Measurements from ENCODE around the gene OR2F1.

OR2F1 gene, protein sequence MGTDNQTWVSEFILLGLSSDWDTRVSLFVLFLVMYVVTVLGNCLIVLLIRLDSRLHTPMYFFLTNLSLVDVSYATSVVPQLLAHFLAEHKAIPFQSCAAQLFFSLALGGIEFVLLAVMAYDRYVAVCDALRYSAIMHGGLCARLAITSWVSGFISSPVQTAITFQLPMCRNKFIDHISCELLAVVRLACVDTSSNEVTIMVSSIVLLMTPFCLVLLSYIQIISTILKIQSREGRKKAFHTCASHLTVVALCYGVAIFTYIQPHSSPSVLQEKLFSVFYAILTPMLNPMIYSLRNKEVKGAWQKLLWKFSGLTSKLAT

DNA sequence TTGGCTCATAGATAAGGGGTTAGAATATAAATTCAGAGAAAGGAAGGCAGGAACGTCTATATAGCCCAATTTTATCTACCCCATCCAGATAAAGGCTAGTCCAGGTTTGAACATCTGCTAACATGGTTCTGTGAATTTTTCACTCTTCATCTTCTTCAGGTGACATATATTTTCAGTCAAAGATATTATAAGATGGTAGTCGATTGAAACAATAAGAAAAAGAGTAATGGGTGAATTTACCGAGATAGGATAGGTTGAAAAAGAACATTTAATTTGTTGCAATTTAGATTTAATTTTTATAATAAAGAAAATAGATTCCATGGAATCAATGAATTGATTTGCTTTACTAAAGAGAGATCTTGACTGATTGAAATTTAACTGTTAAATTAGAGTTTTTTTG lies at the start of gene OR2F1:
Gene OR2F1 (plus strand): TSS at position 301 of the 400 bp plus-strand sequence. CDS start 5,127 bp downstream, outside the sequence.
- no peak for DNase-seq (ENCODE audit: low read depth)

DNA sequence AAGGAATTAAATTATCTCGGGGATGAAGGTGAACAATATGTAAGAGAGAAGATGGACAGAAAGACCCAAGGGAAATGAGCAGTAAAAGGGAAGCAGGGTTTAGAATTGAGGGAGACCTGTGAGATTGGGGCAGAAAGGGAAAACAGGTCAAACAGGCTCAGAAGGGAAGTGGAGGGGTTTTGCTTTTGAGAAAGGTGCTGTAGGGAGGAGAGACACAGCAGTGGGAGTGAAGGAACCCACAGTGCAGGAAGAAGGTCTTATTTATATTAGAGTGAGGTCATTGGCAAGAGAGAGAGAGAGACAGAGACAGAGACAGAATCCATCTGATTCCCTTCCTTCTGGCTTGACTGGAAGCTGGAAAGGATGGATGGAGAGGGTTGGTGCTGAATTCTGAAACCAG lies 49.1 kb upstream of the OR2F1 start:
- no peak for DNase-seq (ENCODE audit: low read depth)

DNA sequence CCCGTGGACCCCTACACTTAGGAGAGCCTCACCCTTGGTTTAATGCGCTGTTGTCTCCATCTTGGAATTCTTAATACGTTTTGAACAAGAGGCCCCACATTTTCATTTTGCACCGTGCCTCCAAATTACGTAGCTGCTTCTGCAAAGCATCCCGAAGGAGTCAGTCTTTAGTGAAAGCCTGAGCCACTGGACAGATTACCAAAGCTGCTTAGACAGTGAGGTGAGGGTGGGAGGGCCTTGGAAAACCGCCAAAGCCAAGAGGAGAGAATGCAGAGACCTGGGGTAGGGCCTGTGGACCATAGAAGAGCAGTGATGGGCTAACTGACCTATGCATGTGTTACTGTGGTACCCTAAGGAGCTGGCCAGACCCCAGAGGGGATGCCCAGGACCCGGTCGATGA lies 48.5 kb upstream of the OR2F1 start:
- DNase-seq (ENCODE audit: low read depth) = no peak

DNA sequence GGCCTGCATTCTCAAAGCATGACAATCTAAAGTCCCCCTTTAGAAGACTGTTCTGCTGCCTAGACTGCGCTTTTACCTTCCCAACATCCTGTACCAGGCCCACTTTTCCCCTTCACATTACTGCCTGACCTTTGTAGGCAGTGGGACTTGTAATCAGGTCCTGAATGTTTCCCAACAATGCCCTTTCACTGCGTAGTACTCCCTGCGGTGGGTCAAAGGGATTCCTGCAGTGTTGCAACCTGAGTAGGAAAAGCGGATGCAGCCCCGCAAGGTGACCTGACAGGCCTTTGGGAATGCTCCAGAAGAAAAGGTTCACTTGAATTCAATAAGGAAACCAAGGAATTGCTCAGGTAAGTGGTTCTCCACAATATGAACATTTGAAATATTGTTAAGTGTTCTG lies 47.7 kb upstream of the OR2F1 start:
- DNase-seq (ENCODE audit: low read depth) = no peak

DNA sequence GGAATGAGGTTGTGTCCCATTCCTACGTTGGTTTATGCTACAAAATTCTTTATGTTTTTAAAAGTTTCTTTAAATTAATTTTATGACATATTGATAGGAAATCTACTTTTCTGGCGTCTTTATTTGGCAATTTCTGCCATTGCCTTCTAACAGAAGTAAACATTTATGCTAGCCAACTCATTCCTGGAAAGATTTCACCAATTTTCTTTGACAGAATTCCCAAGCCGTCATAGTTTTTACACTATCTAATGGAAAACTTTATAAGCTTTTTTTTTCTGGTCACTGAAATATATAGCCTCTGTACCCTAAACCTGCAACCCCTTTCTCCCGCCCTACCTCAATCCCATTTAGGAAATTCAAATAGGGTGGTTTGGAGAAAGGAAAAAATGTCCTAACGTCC lies 46.5 kb upstream of the OR2F1 start:
- no peak for DNase-seq (ENCODE audit: low read depth)

DNA sequence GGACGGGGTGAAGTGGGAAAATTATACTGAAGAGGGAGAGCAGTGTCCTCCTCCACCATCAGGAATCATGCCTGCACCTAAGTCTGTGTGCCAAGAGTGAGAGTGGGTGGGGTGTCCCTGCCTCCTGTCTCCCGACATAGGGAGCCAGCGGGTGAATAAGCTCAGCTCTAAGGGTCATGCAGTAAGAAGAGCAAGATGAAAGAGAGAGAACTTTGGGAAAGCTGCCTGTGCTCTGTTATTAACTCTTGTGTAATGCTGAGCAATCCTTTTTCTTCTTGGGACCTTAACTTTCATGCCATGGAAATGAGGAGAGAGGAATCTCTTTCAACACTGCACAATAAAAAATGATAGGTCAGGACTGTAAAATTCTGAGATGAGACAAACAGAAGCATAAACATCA lies 44.8 kb upstream of the OR2F1 start:
- no peak for DNase-seq (ENCODE audit: low read depth)

DNA sequence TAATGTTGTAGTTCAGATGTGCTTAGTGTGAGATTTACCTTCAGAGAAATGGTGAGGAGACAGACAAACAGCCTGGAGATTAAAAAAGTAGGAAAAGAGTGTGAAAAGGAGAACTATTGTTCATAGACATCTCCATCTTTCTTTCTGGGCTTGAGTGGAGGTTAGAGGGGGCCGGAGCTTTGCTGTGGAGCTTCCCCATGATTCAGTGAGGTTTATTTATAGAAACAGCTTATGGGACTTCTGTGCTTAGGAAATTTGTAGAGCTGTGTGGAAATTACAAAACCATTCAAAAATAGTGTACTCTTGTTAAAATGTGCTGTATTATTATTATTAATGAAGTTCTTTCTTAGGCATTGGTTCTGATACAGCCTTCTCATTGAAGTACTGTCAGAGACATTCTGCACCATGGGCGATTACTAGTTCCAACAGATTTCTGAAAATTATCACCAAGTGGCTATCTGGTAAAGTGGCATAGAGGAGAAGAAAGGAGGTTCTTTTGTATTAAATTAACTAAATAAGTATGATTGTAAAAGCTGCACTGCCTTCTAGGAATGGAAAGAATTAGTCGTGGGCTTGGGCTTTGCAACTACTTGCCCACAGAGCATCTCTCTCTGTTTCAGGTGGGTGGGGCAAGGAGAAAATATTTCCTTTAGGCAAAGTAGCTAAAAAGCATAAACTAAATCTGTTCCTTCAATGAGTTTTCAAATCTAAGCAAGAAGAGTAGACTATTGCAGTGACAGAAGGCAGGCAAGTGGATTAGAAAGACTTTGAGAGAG lies 44.0 kb upstream of the OR2F1 start:
- no peak for DNase-seq (ENCODE audit: low read depth)

DNA sequence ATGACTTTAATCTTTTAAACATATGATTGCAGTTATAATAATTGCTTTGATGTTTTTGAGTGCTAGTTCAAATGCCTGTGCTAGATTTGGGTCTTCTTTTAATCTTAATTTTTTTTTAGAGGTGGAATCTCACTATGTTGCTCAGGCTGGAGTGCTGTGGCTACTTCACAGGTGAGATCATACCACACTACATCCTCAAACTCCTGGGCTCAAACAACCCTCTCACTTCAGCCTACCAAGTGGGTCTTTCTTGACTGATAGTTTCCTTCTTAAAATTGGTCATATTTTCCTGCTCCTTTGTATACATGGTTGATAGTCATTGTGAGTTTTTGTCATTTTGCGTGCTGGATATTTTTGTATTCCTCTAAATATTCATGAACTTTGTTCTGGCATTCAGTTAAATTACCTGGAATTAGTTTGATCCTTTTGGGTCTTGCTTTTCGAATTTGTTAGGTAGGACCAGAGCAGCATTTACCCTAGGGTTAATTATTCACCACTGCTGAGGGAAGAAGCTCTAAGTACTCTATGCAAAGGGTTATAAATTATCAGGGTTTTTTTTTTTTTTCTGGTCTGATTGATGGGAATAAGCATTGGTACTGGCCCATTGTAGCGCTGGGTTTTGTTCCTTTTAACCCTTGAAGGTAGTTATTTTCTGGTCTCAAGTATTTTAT lies 40.6 kb upstream of the OR2F1 start:
- no peak for DNase-seq (ENCODE audit: low read depth)

DNA sequence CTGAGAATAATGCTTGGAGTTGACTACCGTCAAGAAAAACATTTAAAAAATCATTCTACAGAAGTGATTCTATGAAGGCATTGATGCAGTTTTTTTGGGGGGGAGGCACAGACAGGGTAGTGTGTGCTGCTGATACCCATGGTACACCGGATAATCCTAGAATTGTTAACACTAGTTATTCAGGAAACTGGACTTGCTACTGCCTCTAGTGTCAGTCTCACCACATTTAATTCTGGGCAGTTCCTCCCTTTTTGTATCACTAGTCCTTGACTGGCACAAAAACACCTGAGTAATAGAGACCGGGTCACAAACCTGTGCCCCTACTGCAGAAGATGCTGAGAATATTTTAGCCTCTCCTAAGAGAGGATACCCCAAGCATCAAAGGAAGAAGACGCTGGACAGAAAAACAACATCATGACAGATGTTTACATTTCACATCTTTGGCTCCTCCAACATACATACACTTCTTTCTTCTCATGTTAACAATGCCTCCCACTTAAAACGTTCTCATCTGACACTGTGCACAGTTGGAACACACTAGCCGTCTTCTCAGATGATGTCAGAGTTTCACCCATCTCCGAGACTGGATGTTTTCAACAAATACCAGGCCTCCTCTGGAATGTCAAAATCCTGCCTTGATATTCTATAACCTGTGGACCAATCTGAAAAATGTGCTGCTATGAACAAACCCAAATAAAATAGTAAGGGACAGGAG lies 39.5 kb upstream of the OR2F1 start:
- DNase-seq (ENCODE audit: low read depth) = no peak

DNA sequence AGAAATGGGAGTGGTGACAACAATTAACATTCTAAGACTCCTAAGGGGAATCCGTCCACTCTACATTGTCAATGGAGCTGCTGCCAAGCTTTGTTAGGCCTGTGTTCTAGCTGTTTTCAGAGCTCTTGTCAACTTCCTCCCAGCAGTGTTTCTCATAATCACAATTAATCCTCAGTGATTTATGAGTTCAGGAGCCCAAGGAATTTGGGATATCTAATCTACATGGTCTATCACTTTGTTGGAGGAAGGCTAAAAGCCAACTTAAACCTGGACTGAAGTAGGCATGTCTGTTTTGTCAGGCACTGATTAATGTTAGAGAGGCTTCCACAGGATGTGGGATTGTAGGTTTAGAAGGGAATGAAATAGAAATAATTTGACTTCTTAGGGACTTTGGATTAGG lies 29.8 kb upstream of the OR2F1 start:
- DNase-seq (ENCODE audit: low read depth) = no peak

DNA sequence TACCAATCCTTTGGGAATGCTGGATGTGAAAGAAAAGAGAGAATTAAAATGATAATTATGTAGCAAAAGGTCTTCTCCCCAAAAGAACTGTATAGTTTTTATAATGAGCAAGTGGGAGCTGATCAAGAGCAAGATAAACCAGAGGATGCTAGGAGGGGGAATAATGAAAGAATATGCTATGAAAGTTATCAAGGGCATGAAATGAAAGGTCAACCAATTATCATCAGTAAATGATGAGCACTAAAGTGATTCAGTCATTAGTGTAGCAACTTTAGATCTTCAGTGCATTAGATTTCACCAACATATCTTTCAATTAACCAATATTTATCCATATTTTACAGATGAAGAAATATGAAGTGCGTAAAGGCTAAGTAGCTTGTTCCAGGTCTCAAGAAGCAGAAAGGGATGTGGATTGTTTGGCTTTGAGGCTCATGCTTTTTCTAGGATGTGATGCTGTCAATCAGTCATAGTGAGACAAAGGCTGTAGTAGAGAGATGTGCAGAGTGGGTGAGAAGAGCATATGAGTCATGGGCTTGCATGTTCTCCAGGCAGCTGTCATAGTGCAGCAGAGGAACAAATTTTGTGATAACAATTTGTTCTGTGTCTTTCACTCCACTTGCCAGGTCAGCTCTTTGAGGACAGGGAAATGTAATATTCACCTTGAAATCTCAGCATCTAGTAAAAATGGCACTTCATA lies 25.3 kb upstream of the OR2F1 start:
- no peak for DNase-seq (ENCODE audit: low read depth)

DNA sequence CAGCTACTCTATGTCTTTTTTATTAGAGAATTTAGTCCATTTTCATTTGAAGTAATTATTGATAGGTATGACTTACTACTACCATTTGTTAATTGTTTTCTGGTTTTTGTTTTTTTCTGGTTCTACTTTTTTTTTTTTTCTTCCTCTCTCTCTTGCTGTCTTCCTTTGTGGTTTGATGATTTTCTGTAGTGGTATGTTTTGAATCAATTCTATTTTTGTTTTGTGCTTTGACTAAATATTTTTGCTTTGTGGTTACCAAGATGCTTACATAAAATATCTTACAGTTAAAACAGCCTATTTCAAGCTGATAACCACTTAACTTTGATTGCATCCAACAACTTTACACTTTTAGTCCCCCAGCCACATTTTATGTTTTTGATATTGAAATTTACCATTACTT lies 22.9 kb upstream of the OR2F1 start:
- no peak for DNase-seq (ENCODE audit: low read depth)

DNA sequence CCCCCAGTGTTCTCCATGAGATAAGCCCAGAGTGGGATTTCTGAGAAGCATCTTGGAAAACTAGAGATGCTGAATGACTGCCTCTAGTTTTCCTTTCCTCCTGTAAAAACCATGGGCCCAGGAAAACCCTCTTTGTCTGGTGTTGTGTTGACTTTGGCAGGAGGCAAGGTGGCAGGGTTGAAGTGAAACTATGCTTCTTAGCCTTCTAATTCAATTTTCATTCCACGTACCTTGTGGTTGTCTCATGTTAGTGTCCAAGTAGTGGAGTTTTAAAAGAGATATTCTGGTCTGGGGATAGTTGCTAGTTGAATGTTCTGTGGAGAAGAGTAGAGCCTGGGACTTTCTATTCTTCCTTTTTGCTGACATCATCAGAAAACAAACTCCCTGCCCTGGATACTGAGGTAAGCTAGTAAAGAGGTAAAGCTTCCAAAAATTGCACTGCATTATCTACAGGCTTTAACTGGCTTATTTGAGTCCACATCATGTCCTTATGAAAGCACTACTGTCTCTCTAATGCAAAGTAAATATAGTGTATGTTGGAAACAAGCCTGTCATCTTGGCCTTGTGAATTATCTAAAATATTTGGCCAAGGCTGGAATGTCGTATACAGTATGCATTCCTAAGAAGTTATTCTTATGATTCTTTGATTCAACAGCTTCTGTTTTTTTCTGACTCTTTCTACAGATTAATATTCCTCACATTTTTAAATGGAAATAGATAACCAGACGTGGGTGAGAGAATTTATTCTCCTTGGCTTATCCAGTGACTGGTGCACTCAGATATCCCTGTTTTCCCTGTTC lies 19.9 kb upstream of the OR2F1 start, which contains the start of gene OR2F2:
Gene OR2F2 (plus strand): TSS at position 708 of the 800 bp plus-strand sequence. CDS start 0 bp downstream, at position 708.
- DNase-seq (ENCODE audit: low read depth) = no peak

DNA sequence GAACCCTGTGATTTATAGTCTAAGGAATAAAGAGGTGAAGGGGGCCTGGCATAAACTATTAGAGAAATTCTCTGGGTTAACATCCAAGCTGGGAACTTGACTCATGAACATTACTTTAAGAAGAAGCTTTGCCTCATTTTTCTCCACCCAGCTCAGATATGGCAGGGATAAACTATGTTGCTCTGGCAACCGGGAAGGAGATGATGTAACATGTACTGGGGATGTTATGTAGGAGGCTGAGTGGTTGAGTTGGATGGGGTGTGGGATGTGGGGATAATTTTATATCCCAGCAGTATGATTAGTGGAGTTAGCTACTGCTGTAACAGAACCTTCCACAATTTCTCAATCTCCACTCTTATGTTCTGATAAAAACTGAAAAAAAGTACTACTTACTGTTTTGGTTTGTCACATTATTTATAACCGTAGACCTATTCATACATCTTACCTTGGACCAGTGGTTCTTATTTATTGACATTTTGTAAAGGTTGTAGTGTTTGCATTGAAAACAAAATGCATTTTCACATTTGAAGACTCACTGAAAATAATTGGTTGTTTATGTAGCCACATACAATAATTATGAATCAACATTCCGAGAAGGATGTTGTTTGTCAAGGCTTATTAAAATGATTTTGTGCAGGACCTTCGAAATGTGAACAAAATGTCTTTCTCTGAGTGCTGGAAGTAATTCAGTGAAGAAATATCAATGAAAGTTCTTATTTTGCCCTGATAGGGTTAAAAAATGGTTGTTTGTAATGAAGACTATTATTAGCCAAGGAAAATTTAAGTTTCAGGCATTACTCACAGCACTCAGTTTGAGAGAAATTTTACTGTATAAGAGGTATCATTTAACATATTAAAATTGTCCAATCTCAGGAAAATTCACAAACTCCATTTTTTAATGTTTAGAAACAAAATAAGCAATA lies 18.3 kb upstream of the OR2F1 start:
- DNase-seq (ENCODE audit: low read depth) = no peak

DNA sequence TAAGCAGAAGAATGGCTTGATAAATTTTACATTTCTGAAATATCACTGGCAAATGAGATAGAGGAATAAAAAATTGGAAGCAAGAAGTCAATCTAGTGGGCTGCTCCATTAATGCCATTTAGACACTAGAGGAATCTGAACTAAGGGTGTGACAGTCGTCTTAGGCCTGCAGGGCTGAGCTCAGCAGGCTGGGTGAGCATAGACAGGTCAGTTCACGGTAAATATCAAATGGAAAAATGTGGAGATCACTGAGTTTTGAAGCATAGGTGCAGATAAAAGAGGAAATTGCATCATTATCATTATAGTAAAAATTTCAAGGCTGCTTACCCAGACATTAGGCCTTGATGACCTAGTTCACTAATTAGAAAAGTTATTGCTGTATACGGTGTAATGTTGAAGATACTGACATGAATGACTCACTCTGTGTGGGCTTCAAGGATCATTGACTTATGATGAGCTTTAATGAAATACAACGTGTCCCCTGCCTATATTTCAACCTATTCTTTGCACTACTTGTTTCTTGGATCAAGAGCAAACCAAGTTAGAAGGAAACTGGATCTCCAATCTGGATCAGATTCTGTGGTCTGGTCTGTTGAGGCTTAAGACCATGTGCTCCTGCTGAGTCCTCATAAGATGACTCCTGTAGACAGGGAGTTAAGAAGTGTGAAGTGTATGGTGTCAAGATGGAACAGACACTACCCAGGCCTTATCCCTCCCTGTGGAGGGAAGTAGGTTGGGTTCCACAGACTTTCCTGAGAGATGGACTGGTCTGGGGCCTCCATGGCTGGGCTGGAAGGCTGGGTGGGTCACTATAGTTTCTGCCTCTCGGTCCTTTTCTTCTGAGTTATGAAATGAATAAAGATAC lies 16.0 kb upstream of the OR2F1 start:
- no peak for DNase-seq (ENCODE audit: low read depth)

DNA sequence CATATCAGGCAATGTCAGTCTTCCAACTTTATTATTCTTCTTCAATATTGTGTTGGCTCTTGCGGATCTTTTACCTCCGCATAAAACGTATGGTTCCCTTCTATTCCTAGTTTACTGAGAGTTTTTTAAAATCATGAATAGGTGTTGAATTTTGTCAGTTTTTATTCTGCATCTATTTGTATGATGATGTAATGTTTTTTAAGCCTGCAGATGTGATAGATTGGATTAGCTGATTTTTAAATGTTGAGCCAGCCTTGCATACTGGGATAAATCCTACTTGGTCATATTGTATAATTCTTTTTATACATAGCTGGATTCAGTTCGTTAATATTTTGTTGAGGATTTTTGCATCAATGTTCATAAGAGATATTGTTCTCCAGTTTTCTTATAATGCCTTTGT lies 9.2 kb upstream of the OR2F1 start:
- no peak for DNase-seq (ENCODE audit: low read depth)

DNA sequence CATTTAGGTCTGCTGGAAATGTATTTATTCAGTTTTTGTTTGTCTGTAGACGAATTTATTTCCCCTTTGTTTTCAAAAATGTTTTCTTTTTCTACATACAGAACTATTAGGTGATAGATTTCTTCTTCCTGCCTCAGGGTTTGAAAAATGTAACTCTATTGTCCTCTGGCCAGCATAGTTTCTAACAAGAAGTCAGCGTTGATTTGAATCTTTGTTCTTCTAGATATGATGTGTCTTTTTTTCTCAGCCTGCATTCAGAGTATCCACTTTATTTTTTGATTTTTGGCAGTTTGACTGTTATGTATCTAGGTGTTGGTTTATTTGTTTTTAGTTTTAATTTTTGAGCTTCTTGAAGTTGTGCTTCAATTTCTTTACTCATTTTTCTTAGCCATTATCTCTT lies 7.5 kb upstream of the OR2F1 start:
- DNase-seq (ENCODE audit: low read depth) = no peak

DNA sequence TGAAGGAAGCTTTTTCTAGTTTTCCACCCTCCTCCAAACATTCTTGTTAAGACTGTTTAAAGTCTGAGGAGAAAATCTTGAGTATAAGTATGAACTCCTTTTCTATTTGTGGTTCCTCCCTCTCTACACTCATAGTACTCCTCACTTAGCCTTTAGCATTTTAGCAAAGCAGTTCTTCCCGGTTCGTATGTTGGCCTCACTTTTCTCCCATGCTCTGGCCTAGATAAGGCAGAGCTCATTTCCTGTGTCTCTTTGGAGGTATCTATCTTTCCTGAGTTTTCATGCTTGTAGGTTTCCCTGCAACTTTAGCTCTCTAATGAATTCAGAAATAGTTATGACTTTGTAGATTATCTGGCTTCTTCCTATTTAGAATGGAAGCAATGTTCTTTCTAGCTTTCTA lies 5.9 kb upstream of the OR2F1 start:
- no peak for DNase-seq (ENCODE audit: low read depth)

DNA sequence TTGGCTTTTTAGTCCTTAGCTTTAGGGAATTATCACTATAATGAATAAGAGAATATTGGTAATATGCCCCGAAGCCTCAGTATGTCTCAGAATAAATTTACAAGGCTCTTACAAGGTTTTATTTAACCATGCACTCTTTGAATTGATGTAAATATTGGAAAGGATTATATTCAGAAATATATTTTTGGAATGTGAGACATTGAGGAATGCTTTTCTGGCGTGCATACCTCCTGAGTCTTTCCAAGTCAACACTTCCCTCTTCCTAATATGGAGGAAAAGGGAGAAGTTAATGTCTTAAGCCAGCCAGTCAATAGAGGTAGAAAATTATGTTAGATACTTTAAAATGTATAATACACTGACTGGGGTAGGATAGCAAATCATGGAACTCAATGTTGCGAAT lies 1.2 kb upstream of the OR2F1 start:
- no peak for DNase-seq (ENCODE audit: low read depth)
